ENCODE results near the gene CCSER1. TPM values are rescaled to one million over a fixed set of nuclear protein-coding genes. Genes with fewer than 3 reads are reported as not detected.

The CCSER1 gene
- total RNA-seq, 1 donor from 2014 or later = 15.7 TPM

DNA sequence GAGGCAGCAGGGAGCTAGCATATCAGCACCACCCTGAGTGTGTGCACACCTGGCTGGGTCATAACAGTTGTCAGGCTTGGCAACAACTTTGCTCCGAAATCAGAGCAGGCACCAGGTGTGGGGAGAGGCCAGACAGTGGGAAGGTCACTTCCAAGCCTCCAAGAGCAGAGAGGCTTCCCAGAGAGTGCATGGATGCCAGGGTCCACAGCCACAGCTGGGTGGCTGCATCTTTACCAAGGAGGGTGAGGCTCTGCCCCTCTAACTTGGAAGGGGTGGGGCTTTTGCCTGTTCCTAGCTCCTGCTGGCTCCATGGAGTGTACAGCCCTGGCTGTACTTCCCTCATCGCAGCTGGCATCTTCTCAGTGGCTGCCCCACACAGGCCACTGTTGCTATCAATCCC is 322.4 kb downstream of the CCSER1 start:
- H3K4me1 Mint-ChIP-seq (ENCODE audit: low read depth, unreplicated experiment) = no peaks in the 10 kb centered on the region
- H3K27me3 Mint-ChIP-seq (ENCODE audit: unreplicated experiment) = no peaks in the 10 kb centered on the region
- TF ChIP-seq, protein P1, sequence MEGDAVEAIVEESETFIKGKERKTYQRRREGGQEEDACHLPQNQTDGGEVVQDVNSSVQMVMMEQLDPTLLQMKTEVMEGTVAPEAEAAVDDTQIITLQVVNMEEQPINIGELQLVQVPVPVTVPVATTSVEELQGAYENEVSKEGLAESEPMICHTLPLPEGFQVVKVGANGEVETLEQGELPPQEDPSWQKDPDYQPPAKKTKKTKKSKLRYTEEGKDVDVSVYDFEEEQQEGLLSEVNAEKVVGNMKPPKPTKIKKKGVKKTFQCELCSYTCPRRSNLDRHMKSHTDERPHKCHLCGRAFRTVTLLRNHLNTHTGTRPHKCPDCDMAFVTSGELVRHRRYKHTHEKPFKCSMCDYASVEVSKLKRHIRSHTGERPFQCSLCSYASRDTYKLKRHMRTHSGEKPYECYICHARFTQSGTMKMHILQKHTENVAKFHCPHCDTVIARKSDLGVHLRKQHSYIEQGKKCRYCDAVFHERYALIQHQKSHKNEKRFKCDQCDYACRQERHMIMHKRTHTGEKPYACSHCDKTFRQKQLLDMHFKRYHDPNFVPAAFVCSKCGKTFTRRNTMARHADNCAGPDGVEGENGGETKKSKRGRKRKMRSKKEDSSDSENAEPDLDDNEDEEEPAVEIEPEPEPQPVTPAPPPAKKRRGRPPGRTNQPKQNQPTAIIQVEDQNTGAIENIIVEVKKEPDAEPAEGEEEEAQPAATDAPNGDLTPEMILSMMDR (IDR thresholded peaks at IDR 0.05; ENCODE audit: partially characterized antibody, unreplicated experiment) = no peak
- peaks cover 8% of the 10 kb centered on the region for H3K9me3 Mint-ChIP-seq (ENCODE audit: unreplicated experiment)
- H3K27ac Mint-ChIP-seq (ENCODE audit: unreplicated experiment) = no peak overlapping the region
- no peak for DNase-seq
- H3K4me3 Mint-ChIP-seq (ENCODE audit: unreplicated experiment) = no peak overlapping the region
- H3K36me3 Mint-ChIP-seq (ENCODE audit: unreplicated experiment) = no peaks in the 10 kb centered on the region

DNA sequence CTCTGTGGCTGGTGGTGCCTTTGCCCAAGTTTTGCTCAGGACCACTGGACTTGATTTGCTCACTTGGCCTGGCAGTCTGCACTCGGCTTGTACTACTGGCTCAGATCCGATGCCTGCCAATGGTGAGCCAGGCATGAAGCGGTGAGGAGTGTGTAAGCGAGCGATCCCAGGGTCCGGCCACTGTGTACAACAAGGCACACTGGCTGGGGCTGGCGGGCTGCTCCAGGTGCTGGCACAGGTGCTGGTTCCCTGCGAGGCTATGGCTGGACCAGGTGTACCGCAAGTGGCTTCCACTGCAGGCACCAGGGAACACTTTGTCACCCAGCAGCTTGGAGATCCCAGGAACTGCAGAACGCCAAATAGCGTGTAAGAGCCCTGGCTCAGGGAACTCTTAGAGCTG is 329.7 kb downstream of the CCSER1 start:
- H3K9me3 Mint-ChIP-seq (ENCODE audit: unreplicated experiment) = peaks cover 3% of the 10 kb centered on the region
- no peaks in the 10 kb centered on the region for H3K27me3 Mint-ChIP-seq (ENCODE audit: unreplicated experiment)
- H3K4me1 Mint-ChIP-seq (ENCODE audit: low read depth, unreplicated experiment) = no peaks in the 10 kb centered on the region
- TF ChIP-seq, protein P1 (IDR thresholded peaks at IDR 0.05; ENCODE audit: partially characterized antibody, unreplicated experiment) = no peak
- no peak for DNase-seq
- H3K36me3 Mint-ChIP-seq (ENCODE audit: unreplicated experiment) = peaks cover 3% of the 10 kb centered on the region
- no peak overlapping the region for H3K27ac Mint-ChIP-seq (ENCODE audit: unreplicated experiment)
- H3K4me3 Mint-ChIP-seq (ENCODE audit: unreplicated experiment) = no peak overlapping the region

DNA sequence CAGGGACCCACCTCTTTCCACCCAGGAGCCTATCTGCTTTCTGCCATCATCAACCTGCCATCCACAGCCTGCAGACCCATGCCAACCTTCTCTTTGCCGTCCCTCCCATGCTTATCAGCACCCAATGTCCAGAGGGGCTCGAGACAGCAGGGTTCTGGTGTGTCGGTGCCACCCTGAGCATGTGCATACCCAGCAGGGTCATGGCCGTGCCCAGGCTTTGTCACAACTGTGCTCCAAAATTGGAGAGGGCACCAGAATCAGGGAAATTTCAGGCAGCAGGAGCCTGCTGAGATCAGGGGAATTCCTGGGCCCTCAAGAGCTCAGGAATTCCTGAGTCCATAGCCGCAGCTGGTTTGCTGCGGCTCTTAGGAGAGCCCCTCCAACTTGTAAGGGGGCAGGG is 330.6 kb downstream of the CCSER1 start:
- H3K4me3 Mint-ChIP-seq (ENCODE audit: unreplicated experiment) = no peak overlapping the region
- peaks cover 3% of the 10 kb centered on the region for H3K9me3 Mint-ChIP-seq (ENCODE audit: unreplicated experiment)
- TF ChIP-seq, protein P1 (IDR thresholded peaks at IDR 0.05; ENCODE audit: partially characterized antibody, unreplicated experiment) = no peak
- no peak for DNase-seq
- no peaks in the 10 kb centered on the region for H3K4me1 Mint-ChIP-seq (ENCODE audit: low read depth, unreplicated experiment)
- H3K36me3 Mint-ChIP-seq (ENCODE audit: unreplicated experiment) = peaks cover 3% of the 10 kb centered on the region
- no peaks in the 10 kb centered on the region for H3K27me3 Mint-ChIP-seq (ENCODE audit: unreplicated experiment)
- no peak overlapping the region for H3K27ac Mint-ChIP-seq (ENCODE audit: unreplicated experiment)

DNA sequence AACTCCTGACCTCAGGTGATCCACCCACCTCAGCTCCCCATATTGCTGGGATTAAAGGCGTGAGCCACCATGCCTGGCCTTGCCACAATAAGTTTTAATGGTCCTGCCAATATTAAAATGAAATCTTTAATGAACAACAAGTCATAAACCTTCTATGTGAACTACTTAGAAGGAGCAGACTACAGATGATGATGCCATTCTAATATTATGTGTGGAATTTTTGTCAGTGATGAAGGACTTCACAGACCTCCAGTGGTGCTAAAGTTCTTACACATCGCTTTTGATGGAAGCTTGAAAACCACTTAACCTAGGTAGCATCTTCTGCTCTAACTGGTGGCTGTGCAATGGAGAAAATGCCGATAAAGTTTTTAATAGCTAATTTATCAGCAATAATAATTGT is 331.4 kb downstream of the CCSER1 start:
- Mint-ChIP-seq H3K36me3 (ENCODE audit: unreplicated experiment) (peaks cover 3% of the 10 kb centered on the region), H3K9me3 (ENCODE audit: unreplicated experiment) (peaks cover 3% of the 10 kb centered on the region), H3K4me1 (ENCODE audit: low read depth, unreplicated experiment) (no peaks in the 10 kb centered on the region), H3K27me3 (ENCODE audit: unreplicated experiment) (no peaks in the 10 kb centered on the region), H3K27ac (ENCODE audit: unreplicated experiment) (no peak overlapping the region), H3K4me3 (ENCODE audit: unreplicated experiment) (no peak overlapping the region)
- DNase-seq = no peak
- TF ChIP-seq, protein P1 (IDR thresholded peaks at IDR 0.05; ENCODE audit: partially characterized antibody, unreplicated experiment) = no peak

DNA sequence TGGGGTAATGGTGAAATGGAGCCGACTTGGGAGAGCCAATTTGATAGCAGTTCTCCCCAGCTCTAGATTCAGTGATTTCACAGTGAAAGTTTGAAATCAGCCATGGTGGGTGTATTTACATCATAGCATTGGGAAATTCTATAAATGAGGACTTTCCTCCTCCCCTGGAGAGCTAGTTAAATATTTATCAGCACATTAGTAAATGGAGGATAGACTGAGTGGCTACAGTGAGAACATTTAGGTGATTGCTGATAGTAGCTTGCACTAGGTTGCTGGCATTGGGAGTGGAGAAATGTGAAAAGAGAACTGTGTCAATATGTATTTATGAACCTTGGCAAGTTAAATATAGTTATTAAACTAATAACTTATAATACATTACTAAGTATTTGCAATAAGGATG is 347.3 kb downstream of the CCSER1 start:
- Mint-ChIP-seq H3K36me3 (ENCODE audit: unreplicated experiment) (no peaks in the 10 kb centered on the region), H3K27me3 (ENCODE audit: unreplicated experiment) (no peaks in the 10 kb centered on the region), H3K4me3 (ENCODE audit: unreplicated experiment) (no peak overlapping the region), H3K4me1 (ENCODE audit: low read depth, unreplicated experiment) (no peaks in the 10 kb centered on the region), H3K27ac (ENCODE audit: unreplicated experiment) (no peak overlapping the region), H3K9me3 (ENCODE audit: unreplicated experiment) (peaks cover 1% of the 10 kb centered on the region)
- TF ChIP-seq, protein P1 (IDR thresholded peaks at IDR 0.05; ENCODE audit: partially characterized antibody, unreplicated experiment) = no peak
- no peak for DNase-seq
